Endothelial cell of umbilical vein (primary cell): Measurements from ENCODE around the gene NSD1. TPM values are rescaled to one million over a fixed set of nuclear protein-coding genes. Genes with fewer than 3 reads are reported as not detected.

ENCODE experiments used
- BruUV-seq: library from RNA; stranded (reverse); fragments of 400-500 nt; replicated peaks from 2 replicates; lab custom pipeline; 2021; lab: Mats Ljungman, UMichigan
- CTCF ChIA-PET: fragments of 300-600, 350-600 bp; sonication (Branson Sonifier 250); formaldehyde crosslinking; loops from one replicate; lab custom pipeline; 2021; ENCODE audit warnings: antibody characterized with exemption, inconsistent platforms; lab: Charles Lee
- POLR2A ChIA-PET: fragments of 300-600, 350-600 bp; sonication (Branson Sonifier 250); formaldehyde crosslinking; loops from one replicate; lab custom pipeline; 2021; ENCODE audit warnings: antibody characterized with exemption, inconsistent platforms; lab: Charles Lee
- DNase-seq: peaks from one replicate; pipeline ENCODE4 v3.0.0-alpha.2; 2011; ENCODE audit warnings: low read depth, low spot score
- FAIRE-seq: peaks from 2 replicates; lab custom pipeline; 2011; peaks lifted over from hg19 to GRCh38; lab: Jason Lieb, UNC
- H2AFZ ChIP-seq: 2 replicates; pipeline ENCODE4 v1.6.0; 2012; ENCODE audit warnings: low read depth, low read length, control low read depth, inconsistent platforms
- H3K27ac ChIP-seq: 2 replicates; pipeline ENCODE4 v1.5.1; 2011; ENCODE audit warnings: low read depth, mild to moderate bottlenecking, control low read depth, low read length, moderate library complexity; ENCODE audit not compliant: insufficient read depth
- H3K27me3 ChIP-seq, 2 experiments: 2 replicates each; pipeline versions ENCODE4 v1.6.0 to v1.6.1; 2011; ENCODE audit warnings: low read length in 2 of 2, mixed read lengths in 1 of 2; ENCODE audit not compliant: control insufficient read depth in 2 of 2, insufficient read depth in 2 of 2
- H3K36me3 ChIP-seq, 2 experiments: 2 replicates in 1 of 2; 3 replicates in 1 of 2; pipeline ENCODE4 v1.5.1; 2011; ENCODE audit warnings: low read length in 2 of 2, mild to moderate bottlenecking in 1 of 2, moderate library complexity in 1 of 2; ENCODE audit not compliant: control insufficient read depth in 2 of 2, insufficient read depth in 2 of 2; ENCODE audit errors: extremely low read depth in 1 of 2
- H3K4me1 ChIP-seq: 3 replicates; pipeline ENCODE4 v1.5.1; 2011; ENCODE audit warnings: mild to moderate bottlenecking, low read length; ENCODE audit not compliant: control insufficient read depth, insufficient read depth; ENCODE audit errors: extremely low read depth
- H3K4me2 ChIP-seq: 2 replicates; pipeline ENCODE4 v1.6.1; 2011; ENCODE audit warnings: low read length, control low read depth, mixed read lengths; ENCODE audit not compliant: insufficient read depth
- H3K4me3 ChIP-seq, 3 experiments: fragments of 200-600 bp in 1 of 3; sonication (generic), shearing (Covaris generic) in 1 of 3; replicated peaks in 1 of 3; 2 replicates each; pipeline ENCODE4 v1.5.1; 2011 to 2016; ENCODE audit warnings: control low read depth in 3 of 3, low read length in 3 of 3, mild to moderate bottlenecking in 2 of 3, inconsistent platforms in 1 of 3, low read depth in 1 of 3, moderate library complexity in 1 of 3; ENCODE audit not compliant: insufficient read depth in 1 of 3
- H3K79me2 ChIP-seq: 2 replicates; pipeline ENCODE4 v1.6.0; 2012; ENCODE audit warnings: low read length, inconsistent platforms; ENCODE audit not compliant: control insufficient read depth, insufficient read depth
- H3K9ac ChIP-seq: replicated peaks from 2 replicates; pipeline ENCODE3; 2011; ENCODE audit warnings: low read length, control low read depth; ENCODE audit not compliant: insufficient read depth; ENCODE audit errors: extremely low read depth
- H3K9me1 ChIP-seq: replicated peaks from 3 replicates; pipeline ENCODE4 v1.6.0; 2011; ENCODE audit warnings: mild to moderate bottlenecking, low read length; ENCODE audit not compliant: control insufficient read depth, insufficient read depth; ENCODE audit errors: extremely low read depth
- H3K9me3 ChIP-seq: replicated peaks from 2 replicates; pipeline ENCODE4 v1.5.1; 2012; ENCODE audit warnings: low read length, inconsistent platforms; ENCODE audit not compliant: control insufficient read depth, insufficient read depth
- H4K20me1 ChIP-seq: replicated peaks from 2 replicates; pipeline ENCODE3; 2011; ENCODE audit warnings: mild to moderate bottlenecking, low read length; ENCODE audit not compliant: control insufficient read depth, insufficient read depth; ENCODE audit errors: extremely low read depth
- CTCF ChIP-seq, 2 donors: IDR thresholded peaks; 1 replicate in 1 of 2; 2 replicates in 1 of 2; pipeline ENCODE4 v1.5.1; 2011; ENCODE audit warnings: low read length in 2 of 2, mild to moderate bottlenecking in 2 of 2, moderate library complexity in 2 of 2, control low read depth in 1 of 2, inconsistent platforms in 1 of 2, low read depth in 1 of 2; ENCODE audit not compliant: insufficient read depth in 1 of 2; ENCODE audit errors: extremely low read depth in 1 of 2
- EZH2 ChIP-seq: IDR thresholded peaks from 2 replicates; pipeline ENCODE4 v1.6.1; 2012; ENCODE audit warnings: borderline replicate concordance, low read depth, mild to moderate bottlenecking, moderate library complexity, low read length, inconsistent platforms; ENCODE audit not compliant: severe bottlenecking
- FOS ChIP-seq: IDR thresholded peaks from 2 replicates; pipeline ENCODE4 v1.6.1; 2011; ENCODE audit warnings: mild to moderate bottlenecking, low read length, moderate library complexity, borderline replicate concordance; ENCODE audit not compliant: insufficient read depth
- GATA2 ChIP-seq: IDR thresholded peaks from 2 replicates; pipeline ENCODE4 v1.7.0; 2011; ENCODE audit warnings: low read depth, mild to moderate bottlenecking, moderate library complexity, mixed read lengths, low read length; ENCODE audit not compliant: insufficient read length, insufficient read depth
- JUN ChIP-seq: IDR thresholded peaks from 2 replicates; pipeline ENCODE4 v1.6.1; 2011; ENCODE audit warnings: borderline replicate concordance, low read depth; ENCODE audit not compliant: insufficient read length, insufficient read depth
- MYC ChIP-seq: IDR thresholded peaks from one replicate; pipeline ENCODE4 v1.6.1; 2011; ENCODE audit warnings: mild to moderate bottlenecking, low read depth, low read length
- POLR2A ChIP-seq: IDR thresholded peaks from 2 replicates; pipeline ENCODE4 v1.6.1; 2012; ENCODE audit warnings: low read depth, mild to moderate bottlenecking, control low read depth, low read length
- POLR2AphosphoS5 ChIP-seq: IDR thresholded peaks from 2 replicates; pipeline ENCODE4 v1.6.1; 2012; ENCODE audit warnings: low read depth, mild to moderate bottlenecking, control low read depth, low read length, moderate library complexity; ENCODE audit not compliant: insufficient read depth
- dilution Hi-C: fragments of 300-500 bp; cut with MboI; formaldehyde crosslinking; loops from one replicate; pipeline ENCODE4 v1.15.0; 2019; ENCODE audit warnings: low sequenced_read_pairs; ENCODE audit not compliant: extremely low pct_ligation_motif_present
- intact Hi-C: fragments of 100-400 bp; cut with micrococcal nuclease; formaldehyde crosslinking; loops from one replicate; pipeline ENCODE4 v1.10.0; 2022
- polyA plus RNA-seq, 4 experiments: library from polyadenylated mRNA; depleted of rRNA in 3 of 4; stranded (reverse) in 3 of 4; unstranded in 1 of 4; fragments of >200 nt; gene quantifications; 2 replicates each; pipeline versions ENCODE4 v1.2.1 to v1.2.3, GENCODE V29; 2011 to 2012; ENCODE audit warnings: missing spikeins in 1 of 4
- total RNA-seq: library from RNA; stranded (reverse); gene quantifications from 2 replicates; pipeline ENCODE4 v1.2.3, GENCODE V29; 2021
- TF ChIP-seq, protein P1 (sequence below): IDR thresholded peaks from 2 replicates; pipeline ENCODE4 v1.6.1; 2011; ENCODE audit not compliant: insufficient read depth, insufficient read length

NSD1 gene
- total and polyA plus RNA-seq, 2 donors (not counting 3 experiments of a cell fraction or from before 2014, with no cell fraction given): 14.4 to 90.4 TPM

GRCh38 chr5:177089825-177090641, 43.5 kb upstream of the NSD1 start:
- POLR2A ChIA-PET: no interaction called here

More at GRCh38 chr5:177089825-177090641, 43.5 kb upstream of the NSD1 start:
- Histone ChIP-seq H3K4me3 (no peak overlapping the region), H3K27ac (no peak overlapping the region), H3K79me2 (no peaks in the 10 kb centered on the region), H3K9me3 (no peaks in the 10 kb centered on the region), H3K4me2 (no peak overlapping the region), H4K20me1 (no peaks in the 10 kb centered on the region), H3K9ac (no peak overlapping the region), H3K27me3 (peaks cover 0 to 1% of the 10 kb centered on the region in 2 experiments), H3K4me1 (peaks cover 25% of the 10 kb centered on the region), H3K36me3 (no peaks in the 10 kb centered on the region), H3K9me1 (no peaks in the 10 kb centered on the region), H2AFZ (no peak overlapping the region)
- intact Hi-C loops (no loop called here), dilution Hi-C loops (no loop called here)
- no peak for FAIRE-seq
- no TSS peak for BruUV-seq
- CTCF ChIA-PET: interaction anchor here (1.0 to 1.6 kb wide), 4 partner anchors 12 to 22 kb away, joined by 3 to 7 read pairs (median 5); no protein-coding TSS in a partner anchor
- no peak for TF ChIP-seq POLR2AphosphoS5
- TF ChIP-seq FOS: no peak
- TF ChIP-seq, protein P1, sequence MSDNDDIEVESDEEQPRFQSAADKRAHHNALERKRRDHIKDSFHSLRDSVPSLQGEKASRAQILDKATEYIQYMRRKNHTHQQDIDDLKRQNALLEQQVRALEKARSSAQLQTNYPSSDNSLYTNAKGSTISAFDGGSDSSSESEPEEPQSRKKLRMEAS: no peak
- no peak for TF ChIP-seq EZH2
- TF ChIP-seq JUN: no peak
- TF ChIP-seq CTCF (IDR thresholded peaks at IDR 0.05; ENCODE audit: extremely low read depth in 1 of 2, insufficient read depth in 1 of 2, low read depth in 1 of 2, low read length in 2 of 2): no peak
- no peak for TF ChIP-seq GATA2
- TF ChIP-seq MYC: no peak
- TF ChIP-seq POLR2A: no peak
- no peak for DNase-seq
